Stimulated activated CD4-positive, alpha-beta T cell treated with anti-CD3 and anti-CD28 coated beads, Interleukin-15, amount 100 ng/mL, for 24 hours (primary cell): Measurements from ENCODE around the gene YDJC.
"Not testable (repeated sequence)": the region's sequence is repeated elsewhere in the genome, so short reads cannot be mapped to it uniquely, and the experiment has no call there.

Experiments used
- DNase-seq: peaks from one replicate; pipeline ENCODE4 v3.0.0-alpha.2; 2020

The YDJC gene

DNA sequence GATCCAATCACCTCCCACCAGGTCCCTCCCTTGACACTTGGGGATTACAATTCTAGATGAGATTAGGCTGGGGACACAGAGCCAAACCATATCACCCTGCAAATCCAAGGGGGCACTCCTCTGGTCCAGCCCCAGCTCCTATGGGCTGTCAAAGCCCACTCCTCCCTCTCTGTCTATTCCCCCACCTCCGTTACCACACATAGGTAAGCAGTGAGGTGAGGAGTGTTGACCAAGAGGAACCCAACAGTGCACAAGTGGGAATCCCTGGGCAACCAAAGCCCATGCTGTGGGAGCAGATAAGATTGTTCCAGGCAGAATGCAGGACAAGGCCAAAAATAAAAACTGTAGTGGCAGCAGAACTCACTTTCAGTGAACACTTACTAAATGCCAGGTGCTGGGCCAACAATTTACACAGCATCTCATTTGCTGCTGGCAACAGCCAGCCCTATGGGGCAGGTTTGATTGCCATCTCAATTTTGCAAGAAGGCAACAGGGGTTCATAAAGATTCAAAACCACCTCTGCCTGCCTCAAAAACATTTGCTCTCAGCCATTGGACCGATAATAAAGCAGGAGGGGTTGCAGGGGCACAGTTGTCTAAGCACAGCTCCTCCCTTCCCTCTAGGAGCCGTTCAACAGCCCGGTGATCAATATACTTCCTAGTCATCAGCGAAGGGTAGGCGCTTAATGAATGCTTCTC lies 21.1 kb upstream of the YDJC start:
- no peak for DNase-seq

DNA sequence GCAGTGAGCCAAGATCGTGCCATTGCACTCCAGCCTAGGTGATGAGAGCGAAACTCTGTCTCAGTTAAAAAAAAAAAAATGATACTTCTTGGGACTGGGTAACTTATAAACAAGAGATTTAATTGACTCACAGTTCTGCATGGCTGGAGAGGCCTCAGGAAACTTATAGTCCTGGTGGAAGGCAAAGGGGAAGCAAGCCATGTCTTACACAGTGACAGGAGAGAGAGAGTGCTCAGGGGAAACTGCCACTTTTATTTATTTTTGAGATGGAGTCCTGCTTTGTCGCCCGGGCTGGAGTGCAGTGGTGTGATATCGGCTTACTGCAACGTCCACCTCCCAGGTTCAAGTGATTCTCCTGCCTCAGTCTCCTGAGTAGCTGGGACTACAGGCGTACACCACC lies 20.5 kb upstream of the YDJC start:
- DNase-seq, result no peak

DNA sequence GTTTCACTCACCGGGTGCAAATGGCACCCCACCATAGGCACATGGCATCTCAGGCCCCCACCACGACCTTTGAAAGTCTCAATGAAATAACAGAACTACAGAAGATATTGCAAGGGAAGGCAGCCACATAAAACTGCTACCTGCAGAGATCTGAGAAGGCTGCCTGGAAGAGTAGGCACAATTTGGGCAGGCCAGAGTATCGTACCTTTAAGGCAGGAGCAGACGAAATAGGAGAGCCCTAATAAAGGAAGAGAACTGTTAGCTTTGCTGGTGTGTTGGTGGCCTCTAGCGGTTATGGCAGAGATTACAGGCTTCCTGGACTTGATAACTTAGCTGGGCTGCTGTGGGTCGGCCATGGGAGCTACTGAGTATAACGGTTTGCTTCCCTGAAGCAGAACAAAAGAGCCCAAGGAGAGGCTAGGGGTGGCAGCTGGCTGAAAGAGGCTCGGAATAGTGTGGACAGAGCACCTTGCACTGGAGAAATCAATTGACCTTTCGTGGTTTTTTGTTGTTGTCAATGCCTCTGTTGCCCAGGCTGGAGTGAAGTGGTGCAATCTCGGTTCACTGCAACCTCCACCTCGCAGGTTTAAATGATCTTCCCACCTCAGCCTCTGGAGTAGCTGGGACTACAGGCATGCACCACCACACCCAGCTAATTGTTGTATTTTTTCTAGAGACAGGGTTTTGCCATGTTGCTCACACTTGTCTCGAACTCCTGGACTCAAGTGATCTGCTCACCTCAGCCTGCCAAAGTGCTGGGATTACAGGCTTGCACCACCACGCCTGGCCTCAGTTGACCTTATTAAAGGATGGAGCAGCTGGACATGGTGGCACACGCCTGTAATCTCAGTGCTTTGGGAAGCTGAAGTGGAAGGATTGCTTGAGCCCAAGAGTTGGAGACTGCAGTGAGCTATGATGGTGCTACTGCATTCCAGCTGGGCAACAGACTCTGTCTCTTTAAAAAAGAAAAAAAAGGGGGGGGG lies 17.1 kb upstream of the YDJC start:
- DNase-seq, result peak; percentile 83

DNA sequence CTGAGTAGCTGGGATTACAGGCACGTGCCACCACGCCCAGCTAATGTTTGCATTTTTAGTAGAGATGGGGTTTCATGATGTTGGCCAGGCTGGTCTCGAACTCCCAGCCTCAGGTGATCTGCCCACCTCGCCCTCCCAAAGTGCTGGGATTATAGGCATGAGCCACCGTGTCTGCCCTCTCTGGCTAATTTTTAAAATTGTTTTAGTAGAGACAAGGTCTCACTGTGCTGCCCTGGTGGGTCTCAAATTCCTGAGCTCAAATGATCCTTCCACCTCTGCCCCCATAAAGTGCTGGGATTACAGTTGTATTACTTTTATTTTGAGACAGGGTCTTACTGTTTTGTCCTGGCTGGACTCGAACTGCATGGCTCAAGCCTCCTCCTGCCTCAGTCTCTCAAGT lies 15.7 kb upstream of the YDJC start:
- DNase-seq, result not testable (repeated sequence)

DNA sequence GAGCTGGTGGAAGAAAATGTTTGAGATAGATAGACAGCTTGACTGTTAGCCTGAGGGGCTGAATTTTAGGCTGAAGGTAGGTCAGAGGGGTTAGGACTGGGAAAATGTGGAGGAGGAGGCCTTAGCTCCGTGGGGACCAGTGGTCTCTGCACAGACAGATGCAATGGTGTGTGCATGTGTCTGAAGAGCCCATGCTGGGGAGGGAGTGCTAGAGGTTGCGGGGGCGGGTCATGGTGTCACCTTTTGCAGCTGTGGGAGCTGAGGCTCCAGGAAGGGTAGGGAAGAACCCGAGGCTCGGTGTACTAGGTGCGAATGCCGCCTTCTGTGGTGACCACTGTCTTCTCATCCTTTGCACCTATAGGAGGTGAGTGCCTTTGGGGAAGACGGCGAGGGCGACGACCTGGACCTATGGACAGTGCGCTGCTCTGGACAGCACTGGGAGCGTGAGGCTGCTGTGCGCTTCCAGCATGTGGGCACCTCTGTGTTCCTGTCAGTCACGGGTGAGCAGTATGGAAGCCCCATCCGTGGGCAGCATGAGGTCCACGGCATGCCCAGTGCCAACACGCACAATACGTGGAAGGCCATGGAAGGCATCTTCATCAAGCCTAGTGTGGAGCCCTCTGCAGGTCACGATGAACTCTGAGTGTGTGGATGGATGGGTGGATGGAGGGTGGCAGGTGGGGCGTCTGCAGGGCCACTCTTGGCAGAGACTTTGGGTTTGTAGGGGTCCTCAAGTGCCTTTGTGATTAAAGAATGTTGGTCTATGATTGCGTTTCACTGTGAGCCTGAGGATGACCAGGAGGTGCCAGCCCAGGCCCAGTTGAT lies 13.9 kb upstream of the YDJC start:
- peak; percentile 26 for DNase-seq

DNA sequence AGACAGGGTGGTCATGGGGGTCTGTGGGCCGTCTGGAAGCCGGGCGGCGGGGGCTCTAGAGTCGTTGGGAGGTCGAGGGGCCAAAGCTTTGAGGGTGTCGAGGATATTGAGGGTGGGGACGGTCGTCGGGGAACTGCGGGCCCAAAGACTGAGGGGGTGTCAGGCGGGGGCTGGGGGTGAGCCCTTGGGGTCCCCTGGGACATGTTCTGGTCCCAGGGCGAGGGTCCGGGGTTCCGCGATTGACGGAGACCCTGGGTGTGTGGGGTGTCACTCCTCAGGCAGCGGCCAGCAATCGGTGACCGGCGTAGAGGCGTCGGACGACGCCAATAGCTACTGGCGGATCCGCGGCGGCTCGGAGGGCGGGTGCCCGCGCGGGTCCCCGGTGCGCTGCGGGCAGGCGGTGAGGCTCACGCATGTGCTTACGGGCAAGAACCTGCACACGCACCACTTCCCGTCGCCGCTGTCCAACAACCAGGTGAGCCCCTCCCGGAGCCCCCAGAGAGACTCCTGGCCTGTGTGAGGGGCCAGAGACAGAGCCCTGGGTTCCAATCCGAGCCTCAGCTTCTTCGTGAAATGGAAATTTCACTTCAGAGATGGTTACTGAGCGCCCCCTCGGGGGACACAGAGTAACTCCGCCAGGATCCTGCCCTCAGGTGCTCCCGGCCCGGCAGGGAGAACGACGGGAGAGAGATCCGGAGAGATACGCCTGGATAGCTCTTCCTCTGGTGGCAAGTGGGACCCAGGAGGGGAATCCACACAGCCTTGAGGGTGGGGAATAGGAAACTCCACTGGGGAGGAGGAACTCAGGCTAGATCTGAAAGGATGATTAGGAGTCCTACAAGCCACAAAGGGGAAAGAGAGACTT lies 13.0 kb upstream of the YDJC start:
- DNase-seq, result peak; percentile 82

DNA sequence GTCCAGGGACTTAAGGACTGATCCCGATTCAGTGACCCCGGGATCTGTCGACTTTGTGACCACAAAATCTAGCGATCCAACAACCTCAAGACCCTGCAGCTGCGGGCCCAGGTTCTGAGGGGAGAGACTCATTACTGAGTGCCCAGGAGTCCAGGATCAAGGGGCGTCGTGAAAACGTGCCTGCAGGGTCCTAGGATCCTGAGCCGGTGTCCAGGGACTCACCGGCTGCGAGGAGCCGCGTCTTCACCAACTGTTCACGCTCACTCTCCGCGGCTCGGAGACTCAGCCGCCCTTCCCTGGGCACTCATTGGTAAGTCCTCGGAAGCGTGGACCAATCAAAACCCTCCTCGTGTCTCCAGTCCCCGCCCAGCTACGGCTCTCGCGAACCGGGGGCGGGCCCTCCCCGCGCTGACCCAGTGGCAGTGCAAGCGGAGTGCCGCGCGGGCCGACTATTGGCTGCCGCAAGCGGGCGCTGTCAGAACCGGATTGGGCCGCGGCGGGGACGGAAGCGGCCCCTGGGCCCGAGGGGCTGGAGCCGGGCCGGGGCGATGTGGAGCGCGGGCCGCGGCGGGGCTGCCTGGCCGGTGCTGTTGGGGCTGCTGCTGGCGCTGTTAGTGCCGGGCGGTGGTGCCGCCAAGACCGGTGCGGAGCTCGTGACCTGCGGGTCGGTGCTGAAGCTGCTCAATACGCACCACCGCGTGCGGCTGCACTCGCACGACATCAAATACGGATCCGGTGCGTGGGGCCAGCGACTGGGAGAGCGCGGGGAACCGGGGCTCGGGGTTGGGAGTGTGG lies 12.2 kb upstream of the YDJC start, which contains the start of gene SDF2L1:
TSS of gene SDF2L1 (plus strand) at position 514 of the 795 bp plus-strand sequence. CDS start at position 549, 35 bp downstream.
- peak; percentile 99 for DNase-seq

DNA sequence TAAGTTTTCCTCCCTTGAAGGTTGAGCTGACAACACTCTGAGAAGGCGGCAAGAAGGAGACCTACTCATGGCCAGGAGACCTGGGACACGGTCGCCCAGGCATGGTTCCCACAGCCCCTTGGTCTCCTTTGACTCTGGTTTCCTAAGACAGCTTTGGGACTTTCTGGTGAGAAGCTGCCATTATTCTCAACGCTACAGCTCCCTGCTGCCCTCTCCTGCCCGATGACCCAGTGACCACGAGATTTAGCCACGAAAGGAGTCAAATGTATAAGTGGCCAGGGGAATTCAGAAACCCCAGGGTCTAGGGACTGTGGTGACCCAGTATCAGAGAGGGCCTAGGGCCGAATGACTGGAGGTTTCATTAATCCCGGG lies 11.6 kb upstream of the YDJC start:
- no peak for DNase-seq

DNA sequence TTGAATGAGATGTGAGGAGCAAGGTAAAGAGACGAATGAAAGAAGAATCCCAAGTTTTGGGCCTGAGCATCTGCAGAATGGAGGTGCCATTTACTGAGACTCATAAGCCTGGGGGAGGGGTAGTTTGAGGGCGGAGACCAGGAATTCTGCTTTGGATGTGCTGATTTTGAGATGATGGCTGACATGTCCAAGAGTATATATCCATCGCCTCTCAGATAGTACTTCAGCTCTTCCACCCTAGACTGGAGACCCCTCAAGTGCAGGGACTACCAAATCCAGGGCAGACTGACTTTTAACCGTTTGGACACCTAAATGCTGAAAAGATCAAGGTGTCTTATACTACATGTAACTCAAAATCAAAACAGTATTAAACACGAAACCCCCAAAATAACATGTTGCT lies 11.0 kb upstream of the YDJC start:
- DNase-seq, result no peak

DNA sequence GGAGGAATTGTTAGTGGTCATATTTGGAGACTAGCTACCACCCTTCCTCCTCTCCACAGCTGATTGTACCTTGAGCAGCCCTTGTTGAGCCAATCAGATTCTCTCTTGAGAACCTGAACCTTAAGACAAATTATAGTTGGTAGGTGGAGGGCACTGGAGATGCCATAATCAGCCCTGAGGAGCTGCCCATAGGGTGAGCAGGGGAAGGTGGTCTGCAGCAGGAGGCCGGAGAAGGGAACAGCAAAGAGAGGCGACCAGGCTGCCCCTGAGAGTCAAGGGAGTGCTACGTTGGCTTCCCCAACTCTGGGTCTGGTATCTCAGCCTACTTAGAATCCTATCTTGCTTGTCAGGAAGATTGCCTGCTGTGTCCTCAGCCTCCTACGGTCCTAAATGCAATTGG lies 9.5 kb upstream of the YDJC start:
- no peak for DNase-seq

DNA sequence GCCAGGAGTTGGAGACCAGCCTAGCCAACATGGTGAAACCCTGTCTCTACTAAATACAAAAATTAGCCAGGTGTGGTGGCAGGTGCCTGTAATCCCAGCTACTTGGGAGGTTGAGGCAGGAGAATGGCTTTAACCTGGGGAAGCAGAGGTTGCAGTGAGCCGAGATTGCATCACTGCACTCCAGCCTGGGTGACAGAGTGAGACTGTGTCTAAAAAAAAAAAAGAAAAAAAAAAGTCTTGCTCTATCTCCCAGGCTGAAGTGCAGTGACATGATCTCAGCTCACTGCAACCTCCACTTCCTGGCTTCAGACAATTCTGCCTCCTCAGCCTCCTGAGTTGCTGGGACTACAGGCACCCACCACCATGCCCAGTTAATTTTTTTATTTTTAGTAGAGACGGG lies 7.6 kb upstream of the YDJC start:
- not testable (repeated sequence) for DNase-seq

DNA sequence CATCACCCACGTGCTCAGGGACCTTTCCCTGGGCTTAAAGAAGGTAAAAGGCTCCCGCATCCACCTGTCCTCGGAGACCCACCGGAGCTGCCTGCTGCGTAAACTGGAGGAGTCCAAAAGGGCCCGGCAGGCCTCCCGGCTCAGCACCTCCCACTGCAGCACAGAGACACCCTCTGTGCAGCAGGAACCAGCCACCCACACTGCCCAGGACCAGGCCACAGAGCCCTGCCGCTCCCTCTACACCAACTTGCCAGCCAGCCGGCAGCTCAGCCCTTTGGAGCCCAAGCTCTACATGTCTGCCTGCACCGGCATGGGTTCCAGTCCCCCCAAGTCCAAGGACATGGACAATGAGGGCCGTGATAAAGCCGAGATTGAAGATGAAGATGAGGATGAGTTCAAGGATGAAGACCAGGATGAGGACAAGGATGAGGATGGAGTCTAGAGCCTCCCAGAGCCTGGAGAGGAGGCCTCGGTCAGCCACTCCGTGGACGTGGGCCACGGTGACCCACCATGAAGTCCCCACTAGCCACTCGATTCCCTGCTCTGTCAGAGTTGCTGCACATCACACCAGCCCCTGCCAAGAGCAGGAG lies 6.9 kb upstream of the YDJC start:
- DNase-seq, result no peak

DNA sequence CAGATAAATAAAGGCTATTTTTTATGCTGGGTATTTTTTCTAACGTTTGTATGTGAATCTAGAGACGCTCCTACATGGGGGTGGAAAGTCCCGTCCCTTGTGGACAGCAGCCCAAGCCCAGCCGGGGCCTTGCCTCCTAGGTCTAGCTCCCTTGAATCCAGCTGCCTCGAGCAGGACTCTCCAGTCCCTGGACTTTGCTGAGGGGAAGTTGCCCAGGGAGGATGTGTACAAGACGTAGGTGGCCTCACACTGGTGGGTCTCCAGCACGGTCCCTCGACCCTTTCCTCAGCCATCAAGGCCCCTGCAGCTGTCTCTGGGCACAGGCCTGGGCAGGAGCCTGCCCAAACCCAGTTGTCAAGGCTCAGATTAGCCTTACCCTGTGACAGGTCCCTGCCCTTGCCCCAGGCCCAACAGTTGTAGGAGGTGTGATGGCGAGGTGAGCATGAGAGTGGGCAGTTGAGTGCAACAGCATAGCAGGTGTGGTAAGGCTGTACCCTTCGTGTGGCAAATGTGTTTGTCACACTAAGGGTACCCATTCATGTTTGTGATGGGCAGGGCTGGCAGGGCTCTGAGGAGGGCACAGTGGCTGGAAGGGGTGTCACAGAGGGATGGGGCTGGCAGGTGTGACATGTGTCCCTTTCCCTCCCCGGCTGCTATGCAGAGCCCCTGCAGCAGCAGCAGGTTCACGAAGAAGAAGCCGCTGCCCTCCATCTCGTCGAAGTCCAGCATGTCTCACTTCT lies 6.1 kb upstream of the YDJC start:
- DNase-seq, result no peak

DNA sequence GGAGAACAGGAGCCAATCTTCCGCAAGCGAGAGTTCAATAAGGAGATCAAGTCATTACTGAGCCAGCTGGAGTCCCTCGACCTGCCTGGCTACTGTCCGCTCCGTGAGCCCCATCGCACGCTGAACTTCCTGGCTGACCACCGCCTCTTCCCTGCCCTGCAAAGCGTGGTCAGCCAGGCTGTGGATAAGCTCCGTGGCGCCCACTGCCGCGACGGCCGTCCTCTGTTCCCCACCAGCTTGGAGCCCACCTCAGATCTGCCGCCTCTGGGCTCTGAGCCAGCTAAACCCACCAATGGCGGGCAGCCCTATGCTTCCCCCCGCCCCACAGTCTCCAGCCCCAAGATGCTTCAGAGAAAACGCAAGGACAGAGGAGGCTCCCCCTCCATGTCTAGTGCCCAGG lies 5.0 kb upstream of the YDJC start:
- DNase-seq, result no peak

DNA sequence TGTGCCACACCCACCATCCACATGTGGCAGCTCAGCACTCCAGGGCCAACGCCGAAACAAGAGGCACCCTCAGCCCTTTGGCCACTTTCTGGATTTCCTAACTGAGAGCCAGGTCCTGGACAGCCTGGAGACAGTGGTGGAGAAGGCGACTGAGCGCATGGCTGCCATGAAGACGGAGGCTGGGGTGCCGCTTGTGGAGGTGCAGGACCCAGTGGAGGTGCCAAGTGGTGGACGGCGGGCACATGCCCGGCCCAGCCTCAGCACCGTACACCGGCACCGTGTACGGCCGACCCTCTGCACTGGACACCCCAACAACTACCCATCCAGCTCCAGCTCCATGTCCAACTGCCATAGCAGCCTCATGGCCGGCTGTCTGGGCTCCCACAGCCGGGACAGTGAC lies 4.3 kb upstream of the YDJC start:
- DNase-seq, result no peak

DNA sequence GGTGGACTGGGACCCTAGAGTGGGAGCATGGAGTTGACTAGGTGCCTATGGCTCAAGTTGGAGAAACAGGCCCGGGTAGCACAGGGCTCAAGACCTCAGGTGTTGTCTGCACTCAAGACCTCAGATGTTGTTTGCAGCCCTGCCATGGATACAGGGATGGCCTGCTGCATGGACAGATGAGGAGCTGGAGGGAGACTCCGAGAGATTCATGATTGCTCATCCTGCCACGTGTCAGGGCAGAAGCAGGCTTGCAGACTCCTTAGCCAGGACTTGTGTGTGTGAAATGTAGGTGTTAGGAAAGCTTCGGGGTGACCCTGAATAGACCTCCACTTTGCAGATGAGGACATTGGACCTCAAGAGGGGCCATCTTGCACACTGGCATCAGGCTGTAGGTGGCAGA lies 3.7 kb upstream of the YDJC start:
- no peak for DNase-seq

DNA sequence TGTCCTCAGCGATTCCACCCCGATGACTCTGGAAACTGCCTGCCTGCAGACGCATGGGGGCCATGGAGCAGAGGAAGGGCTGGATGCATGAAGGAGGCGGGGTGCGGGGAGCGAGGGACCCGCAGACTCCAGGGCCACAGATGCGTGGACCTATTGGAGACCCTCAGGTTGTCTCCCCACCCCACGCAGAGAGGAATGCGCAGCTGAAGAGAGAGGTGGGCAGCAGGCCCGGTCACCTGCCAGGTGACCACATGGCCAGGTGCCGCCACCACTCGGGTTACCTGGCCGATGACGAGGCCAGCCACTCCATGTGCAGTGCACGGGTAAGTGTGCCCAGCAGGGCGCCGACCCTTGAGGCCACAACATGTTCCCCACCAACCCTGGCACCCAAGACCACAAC lies 3.1 kb upstream of the YDJC start:
- no peak for DNase-seq

DNA sequence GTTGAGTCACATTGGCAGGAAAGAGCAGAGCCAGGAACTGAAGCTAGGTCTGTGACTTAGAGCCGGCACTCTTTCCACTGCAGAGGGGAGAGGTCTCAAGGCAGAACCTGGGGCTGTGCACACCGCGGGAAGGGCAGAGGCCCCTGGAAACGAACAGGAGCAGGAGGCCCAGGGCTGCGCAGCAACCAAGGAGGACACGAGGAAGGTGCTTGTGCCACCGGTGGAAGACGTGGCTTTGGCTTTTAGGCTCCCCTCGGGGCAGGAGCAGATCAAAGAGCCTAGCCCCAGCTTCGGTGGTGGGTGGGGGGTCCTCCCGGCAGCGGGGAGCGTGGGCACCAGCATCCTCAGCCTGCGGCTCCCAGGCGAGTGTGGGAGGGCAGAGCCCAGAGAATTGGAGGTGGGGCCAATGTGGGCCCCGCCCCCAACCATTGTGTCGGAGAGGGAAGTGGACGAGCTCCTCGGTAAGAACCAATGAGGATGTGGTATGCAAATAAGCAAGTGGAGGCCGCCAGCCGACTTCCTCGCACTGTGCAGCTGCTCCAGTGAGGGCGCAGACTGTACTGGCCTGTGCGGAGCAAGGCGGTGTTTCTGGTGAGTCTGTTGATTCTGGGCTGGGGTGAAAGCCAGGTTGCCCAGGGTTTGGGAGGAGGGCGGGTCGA lies 2.5 kb upstream of the YDJC start, which contains the start of gene CCDC116:
TSS of gene CCDC116 (plus strand) at position 524 of the 659 bp plus-strand sequence. CDS start 422 bp downstream, outside the sequence.
- DNase-seq, result peak; percentile 74

DNA sequence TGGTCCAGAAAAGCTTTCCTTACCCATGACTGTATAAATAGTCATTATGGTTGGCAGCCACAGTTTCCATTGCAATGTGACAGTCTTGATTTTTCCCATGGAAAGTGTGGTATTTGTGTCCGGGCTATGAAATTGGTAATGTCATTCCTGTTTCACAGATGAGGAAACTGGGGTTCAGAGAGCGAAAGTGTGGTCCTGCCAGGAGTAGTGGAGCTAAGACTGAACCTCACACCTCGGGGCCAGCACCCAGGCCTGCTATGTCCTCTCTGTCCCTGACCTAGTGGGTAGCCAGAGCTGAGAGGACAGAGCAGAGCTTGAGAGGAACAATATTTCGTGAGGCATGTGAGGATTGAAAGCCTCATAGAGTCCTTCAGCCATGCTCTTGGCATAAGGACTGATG lies 1.2 kb upstream of the YDJC start:
- no peak for DNase-seq
